Measurements from ENCODE around the gene H2BK1. TPM values are rescaled to one million over a fixed set of nuclear protein-coding genes. Genes with fewer than 3 reads are reported as not detected.

The H2BK1 gene
- total RNA-seq, 1 donor from 2014 or later, result not detected

- DNase-seq, result no peak
Observed at GRCh38 chr7:151202836-151203235, 7.5 kb downstream of the H2BK1 start.

DNA sequence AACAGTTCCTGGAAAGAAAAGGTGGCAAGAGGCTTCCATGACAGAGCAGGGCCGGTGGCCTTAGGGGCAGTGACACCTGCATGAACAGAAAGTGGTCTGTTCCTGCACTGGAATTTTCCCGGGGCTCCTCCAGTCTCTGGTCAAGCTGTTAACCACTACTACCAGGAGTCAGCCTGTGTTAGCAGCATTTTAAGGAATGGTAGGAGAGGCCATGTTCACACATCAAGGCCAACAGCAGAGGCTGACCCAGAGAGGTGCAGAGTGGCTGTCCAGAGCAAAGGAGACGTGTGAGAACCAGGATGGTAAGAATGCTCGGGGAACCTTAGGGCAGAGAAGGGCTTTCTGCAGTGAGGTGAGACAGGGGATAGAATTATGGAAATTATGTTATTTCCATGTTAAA, 8.5 kb downstream of the H2BK1 start:
- DNase-seq, result no peak

DNA sequence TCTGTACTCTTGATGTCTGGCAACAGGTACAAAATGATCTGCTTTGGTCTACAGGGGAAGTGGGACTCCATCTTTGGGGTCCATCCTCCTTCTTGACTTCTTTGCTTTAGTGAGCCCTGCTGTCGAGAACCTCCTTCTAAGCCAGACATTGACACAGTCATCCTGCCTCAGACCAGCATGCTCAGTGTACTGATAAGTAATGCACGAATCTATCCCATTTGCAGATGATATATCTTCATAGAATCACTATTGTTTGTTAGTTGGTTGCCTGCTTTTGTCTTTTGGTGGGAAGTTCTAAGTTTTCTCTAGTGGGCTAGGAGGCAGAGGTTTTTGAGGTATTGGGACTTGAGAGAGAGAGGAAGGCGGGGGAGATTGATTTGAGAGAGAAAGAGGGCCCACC, 8.9 kb downstream of the H2BK1 start:
- DNase-seq, result no peak

DNA sequence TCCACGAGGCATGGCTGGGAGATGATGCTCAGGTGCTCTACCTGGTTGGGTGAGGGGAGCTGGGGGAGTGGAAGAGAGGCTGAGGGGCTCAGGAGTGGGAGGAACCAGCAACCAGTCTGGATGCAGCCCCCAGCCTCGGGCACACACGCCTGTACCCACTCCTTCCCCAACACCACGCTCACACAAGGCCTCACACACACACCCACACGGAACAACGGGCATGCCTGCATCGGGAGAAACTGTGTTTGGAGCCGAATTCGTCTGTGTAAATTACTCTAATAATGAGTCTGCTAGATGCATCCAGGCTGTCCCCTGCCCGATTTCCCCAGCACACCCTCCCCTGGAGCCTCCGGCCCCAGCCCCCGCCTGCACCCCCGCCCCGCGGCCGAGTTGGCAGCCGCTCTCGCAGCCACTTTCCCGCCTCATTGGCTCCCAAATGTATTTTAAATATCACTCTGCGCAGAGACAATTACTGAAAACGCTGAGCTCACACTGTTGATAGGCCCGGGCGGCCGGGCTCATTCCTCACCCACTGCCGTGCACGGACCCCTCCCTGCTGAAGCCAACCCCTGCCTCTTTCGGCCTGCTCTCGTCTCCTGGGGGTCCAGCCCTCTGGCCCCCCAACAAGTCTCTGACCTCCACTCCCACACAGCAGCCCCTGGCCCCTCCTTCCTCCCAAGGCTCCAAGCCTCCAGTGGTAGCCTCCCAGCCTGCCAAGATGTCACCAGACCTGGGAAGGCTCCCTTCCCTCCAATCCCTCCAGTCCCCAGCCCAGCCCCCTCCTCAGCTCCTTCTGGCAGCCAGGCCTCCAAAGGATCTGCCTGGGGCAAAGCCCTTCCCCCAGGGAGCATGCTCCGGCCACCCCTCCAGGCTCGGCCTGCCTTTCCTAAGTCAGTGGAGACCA, 11.1 kb downstream of the H2BK1 start:
- no peak for DNase-seq

DNA sequence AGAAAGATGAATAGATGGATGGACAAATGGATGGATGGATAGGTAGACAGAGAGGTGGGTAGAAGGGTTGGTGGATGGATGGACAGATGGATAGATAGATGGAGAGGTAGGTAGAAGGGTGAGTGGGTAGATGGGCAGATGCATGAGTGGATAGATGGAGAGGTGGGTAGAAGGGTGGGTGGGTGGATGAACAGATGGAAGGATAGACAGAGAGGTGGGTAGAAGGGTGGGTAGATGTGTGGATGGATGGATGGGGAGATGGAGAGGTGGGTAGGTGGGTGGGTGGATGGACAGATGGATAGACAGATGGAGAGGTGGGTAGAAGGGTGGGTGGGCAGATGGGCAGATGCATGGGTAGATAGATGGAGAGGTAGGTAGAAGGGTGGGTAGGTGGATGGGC, 12.4 kb downstream of the H2BK1 start:
- no peak for DNase-seq

GRCh38 chr7:151195616-151196450, 14.5 kb downstream of the H2BK1 start:
- no peak for DNase-seq

DNA sequence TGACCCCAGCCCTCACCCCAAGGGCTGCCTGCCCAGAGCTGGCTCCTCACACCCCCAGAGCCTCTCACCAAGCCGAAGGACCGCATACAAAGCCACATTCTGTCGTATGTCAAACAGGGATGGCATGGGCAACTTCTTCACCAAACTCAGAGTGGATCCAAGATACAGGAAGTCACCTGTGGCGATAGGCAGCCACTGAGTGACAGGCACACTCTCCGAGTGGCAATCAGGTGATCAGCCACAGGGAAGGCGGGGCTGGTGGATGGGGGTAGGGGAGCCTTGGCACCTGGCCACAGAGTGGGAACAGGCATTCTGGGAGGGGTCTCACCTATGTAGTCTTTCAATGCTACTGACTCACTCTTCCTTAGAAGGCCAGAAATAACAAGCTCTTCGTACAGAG, 16.1 kb downstream of the H2BK1 start:
- no peak for DNase-seq

- no peak for DNase-seq
Observed at GRCh38 chr7:151193203-151193978, 16.9 kb downstream of the H2BK1 start.

DNA sequence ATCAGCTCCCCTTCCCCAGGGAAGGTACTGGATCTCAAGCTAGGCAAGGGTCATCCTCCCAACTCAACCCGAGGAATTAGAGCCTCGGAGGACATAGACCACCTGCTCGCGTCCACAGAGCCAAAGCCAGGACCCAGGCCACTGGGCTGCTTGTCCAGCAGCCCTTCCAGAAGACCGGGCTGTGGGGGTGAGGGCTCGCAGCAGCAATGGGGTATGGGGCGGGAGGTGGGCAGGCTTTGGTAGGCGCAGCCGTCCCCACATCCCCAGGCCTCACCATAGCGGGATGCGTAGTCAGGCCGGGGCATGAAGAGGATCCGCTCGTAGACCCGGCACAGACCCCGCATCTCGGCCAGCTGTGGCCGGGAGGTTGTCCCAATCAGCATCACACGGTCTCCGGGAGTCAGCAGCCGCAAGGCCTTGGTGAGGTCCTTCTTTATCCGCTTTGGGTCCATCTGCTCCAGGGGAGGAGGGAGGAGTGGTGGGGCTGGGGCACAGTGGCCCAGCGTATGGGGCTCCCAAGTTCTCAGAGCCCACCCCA, 18.2 kb downstream of the H2BK1 start:
- no peak for DNase-seq

DNA sequence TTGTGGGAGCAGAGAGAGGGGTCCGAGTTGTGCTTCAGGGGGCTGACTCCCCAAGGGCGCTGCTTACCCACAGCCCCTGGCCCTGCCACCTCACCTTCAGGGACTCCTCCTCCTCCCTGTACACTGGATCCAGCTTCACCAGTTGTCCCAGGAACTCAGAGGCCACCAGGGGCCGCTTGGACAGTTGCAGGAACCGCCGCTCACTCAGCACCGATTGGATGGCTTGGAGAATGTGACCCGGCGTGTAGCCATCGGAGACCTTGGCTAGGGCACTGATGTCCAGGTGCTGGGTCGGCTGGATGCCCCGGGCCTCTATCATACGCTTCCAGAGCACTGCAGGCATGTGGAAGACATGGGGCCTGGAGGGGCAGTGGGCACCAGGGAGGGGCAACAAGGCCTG, 18.7 kb downstream of the H2BK1 start:
- DNase-seq, result no peak

DNA sequence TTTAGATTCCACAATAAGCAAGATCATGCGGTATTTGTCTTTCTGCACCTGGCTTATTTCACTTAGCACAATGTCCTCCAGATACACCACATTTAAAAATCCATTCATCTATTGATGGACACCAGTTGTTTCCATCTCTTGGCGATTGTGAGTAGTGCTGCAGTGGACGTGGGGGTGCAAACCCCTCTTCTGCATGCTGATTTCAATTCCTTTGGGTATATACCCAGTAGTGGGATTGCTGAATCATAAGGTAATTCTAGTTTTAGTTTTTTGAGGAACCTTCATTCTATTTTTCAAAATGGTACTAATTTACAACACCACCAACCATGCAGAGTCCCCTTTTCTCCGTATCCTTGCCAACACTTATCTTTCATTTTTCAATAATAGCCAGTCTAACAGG, 21.2 kb downstream of the H2BK1 start:
- DNase-seq, result no peak

- DNase-seq, result no peak
Observed at GRCh38 chr7:151188252-151188542, 22.1 kb downstream of the H2BK1 start.

DNA sequence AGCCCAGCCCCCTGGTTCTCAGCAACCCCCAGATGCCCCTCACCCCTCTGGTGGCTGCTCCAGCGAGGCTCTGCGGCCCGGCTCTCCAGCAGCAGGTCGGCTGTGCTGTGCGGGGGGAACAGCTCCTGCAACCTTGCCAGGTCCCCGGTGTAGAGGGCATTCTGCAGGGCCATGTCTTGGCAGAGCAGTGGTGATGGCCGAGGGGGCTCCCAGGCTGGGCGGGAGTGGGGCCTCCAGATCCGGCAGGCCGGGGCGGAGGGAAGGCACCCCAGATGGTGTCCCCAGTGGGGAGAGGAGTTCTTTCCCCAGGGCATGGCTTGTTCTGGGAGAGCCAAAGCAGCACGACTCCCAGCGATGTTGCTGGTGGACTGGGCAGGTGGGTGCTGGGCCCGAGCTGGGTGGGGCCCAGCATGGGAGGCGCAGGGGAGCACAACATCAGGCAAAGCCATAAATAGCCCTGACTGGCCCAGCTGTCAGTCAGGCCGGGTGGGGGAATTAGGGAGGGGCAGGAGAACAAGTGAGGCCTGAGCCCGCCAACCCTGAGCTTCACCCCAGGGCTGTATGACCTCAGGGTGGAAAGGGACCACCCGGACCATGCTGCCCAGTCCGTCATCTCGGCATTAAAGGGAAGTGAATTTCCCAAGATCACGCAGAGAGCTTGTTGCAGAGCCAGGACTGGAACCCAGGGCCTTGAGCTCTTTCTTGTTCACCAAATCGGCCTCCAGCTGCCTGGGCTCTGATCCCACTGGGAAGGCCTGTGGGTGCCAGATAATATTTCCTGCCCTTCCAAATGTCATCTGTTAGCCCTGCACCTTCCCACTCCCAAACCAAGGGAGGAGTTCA, 22.7 kb downstream of the H2BK1 start:
- DNase-seq, result no peak

DNA sequence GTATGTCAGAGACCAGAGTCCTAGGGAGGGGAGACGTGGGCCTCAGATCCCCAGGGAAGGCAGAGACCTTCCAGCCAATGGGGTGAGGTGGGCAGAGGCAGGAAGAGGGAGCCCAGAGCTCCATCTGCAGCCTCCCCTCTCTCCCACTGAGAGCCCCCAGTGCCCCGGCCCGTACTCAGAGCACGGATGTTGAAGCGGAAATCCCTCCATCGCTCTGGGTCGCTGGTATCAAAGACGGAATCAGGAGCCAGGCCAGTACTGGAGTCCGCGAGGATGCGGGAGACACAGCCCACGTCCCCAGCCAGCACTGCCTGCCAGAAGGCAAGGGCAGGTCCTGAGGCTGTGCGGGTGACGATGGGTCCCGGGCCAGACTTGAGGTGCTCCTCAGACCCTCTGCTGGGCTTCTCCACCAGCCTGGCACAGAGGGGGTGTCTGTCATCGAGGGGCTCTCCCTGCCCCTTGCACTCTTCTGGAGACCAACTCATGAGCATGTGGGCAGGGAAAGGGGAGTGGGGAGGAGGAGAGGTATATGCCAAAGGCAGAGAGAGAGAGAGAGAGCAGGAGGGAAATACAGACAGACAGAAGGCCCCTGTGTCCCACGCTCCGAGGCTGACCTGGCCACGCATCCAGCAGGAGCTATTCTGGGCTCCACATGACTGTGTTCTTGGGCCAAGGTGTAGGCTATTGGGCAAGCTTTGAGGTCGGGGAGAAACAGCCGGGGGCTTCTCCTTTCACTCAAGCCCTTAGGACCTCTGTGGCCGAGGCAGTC, 23.5 kb downstream of the H2BK1 start, which contains the start of gene ASB10:
ASB10 (minus strand) TSS at position 611 of the 769 bp plus-strand sequence; CDS start at position 491, 120 bp downstream.
- no peak for DNase-seq

- DNase-seq, result no peak
Observed at GRCh38 chr7:151185762-151186639, 24.3 kb downstream of the H2BK1 start.

DNA sequence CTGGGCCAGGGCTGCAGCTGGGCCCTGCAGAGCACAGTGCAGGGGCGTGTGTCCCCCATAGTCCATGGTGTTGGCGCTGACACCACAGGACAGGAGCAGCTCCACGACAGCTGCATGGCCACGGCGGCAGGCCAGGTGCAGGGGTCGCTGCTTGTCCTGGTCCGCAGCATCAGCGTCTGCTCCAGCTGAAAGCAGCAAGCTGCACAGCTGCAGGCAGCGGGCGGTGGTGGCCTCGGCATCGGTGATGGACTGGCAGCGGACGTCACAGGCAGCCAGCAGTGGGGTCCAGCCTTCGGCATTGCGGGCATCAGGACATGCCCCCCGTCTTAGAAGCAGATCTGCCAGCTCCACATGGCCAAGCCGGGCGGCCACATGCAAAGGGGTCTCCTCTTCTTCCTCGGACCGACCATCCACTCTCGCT, 29.3 kb downstream of the H2BK1 start:
- no peak for DNase-seq

GRCh38 chr7:151179946-151180345, 30.3 kb downstream of the H2BK1 start:
- no peak for DNase-seq

DNA sequence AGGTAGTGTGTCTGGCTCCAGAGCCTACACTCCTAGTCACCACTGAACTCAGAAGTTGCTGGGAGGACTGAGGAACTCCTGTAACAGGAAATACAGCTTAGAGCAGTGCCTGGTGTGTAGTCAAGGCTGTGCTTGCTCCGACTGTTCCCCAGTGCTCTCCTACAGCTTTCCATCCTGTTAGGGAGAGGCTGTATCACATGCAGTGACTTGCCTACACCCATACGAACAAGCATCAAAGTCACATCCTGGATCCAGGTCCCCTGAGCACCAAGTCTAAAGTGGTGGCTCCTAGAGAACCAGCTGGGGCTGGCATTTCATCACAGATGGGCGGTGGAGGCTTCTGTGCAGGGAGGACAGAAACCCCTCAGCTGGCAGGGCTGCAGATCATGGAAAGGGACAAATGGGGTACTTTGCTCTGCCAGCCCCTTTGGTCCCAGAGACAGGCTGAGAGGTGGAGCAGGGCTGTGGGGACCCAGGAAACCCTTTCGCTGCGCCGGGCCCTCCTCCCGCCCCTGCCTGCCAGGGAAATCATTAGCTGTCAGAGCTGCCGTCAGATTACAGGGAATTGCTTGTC, 30.9 kb downstream of the H2BK1 start:
- no peak for DNase-seq

- DNase-seq, result no peak
Observed at GRCh38 chr7:151178831-151179230, 31.5 kb downstream of the H2BK1 start.

All from skin of body (tissue), 2 donors.